WERI-Rb-1 (cell line): Measurements from ENCODE around the gene HS3ST1.

ENCODE experiments used
- DNase-seq: peaks from one replicate; pipeline ENCODE4 v3.0.0-alpha.2; 2020
- H3K27ac ChIP-seq: fragments of 250-450 bp; sonication (Bioruptor Pico); 2 replicates; pipeline ENCODE4 v1.5.1; 2020; ENCODE audit warnings: mild to moderate bottlenecking, moderate library complexity
- H3K27me3 ChIP-seq: fragments of 250-450 bp; sonication (Bioruptor Pico); 2 replicates; pipeline ENCODE4 v1.5.1; 2021; ENCODE audit warnings: mild to moderate bottlenecking, low read depth, moderate library complexity; ENCODE audit not compliant: insufficient read depth, severe bottlenecking
- H3K36me3 ChIP-seq: fragments of 250-450 bp; sonication (Bioruptor Pico); 2 replicates; pipeline ENCODE4 v1.5.1; 2020; ENCODE audit warnings: mild to moderate bottlenecking, moderate library complexity
- H3K4me3 ChIP-seq: 2 replicates; pipeline ENCODE4 v1.5.1; 2011; ENCODE audit warnings: low read depth, mild to moderate bottlenecking, control low read depth, low read length
- H3K9me3 ChIP-seq: fragments of 250-450 bp; sonication (Bioruptor Pico); 2 replicates; pipeline ENCODE4 v1.5.1; 2021; ENCODE audit warnings: mild to moderate bottlenecking, moderate library complexity; ENCODE audit not compliant: severe bottlenecking
- TF ChIP-seq, protein P1 (sequence below): IDR thresholded peaks from 2 replicates; pipeline ENCODE4 v1.5.1; 2011; ENCODE audit warnings: low read depth, mild to moderate bottlenecking, control low read depth, inconsistent platforms, low read length

Gene HS3ST1

GRCh38 chr4:11354531-11354930 lies 74.2 kb downstream of the HS3ST1 start:
- no peaks in the 10 kb centered on the region for H3K36me3 ChIP-seq
- no peaks in the 10 kb centered on the region for H3K9me3 ChIP-seq
- DNase-seq, result no peak
- H3K4me3 ChIP-seq, result no peak overlapping the region
- TF ChIP-seq, protein P1, sequence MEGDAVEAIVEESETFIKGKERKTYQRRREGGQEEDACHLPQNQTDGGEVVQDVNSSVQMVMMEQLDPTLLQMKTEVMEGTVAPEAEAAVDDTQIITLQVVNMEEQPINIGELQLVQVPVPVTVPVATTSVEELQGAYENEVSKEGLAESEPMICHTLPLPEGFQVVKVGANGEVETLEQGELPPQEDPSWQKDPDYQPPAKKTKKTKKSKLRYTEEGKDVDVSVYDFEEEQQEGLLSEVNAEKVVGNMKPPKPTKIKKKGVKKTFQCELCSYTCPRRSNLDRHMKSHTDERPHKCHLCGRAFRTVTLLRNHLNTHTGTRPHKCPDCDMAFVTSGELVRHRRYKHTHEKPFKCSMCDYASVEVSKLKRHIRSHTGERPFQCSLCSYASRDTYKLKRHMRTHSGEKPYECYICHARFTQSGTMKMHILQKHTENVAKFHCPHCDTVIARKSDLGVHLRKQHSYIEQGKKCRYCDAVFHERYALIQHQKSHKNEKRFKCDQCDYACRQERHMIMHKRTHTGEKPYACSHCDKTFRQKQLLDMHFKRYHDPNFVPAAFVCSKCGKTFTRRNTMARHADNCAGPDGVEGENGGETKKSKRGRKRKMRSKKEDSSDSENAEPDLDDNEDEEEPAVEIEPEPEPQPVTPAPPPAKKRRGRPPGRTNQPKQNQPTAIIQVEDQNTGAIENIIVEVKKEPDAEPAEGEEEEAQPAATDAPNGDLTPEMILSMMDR, result no peak
- no peaks in the 10 kb centered on the region for H3K27me3 ChIP-seq
- H3K27ac ChIP-seq, result no peak overlapping the region

DNA sequence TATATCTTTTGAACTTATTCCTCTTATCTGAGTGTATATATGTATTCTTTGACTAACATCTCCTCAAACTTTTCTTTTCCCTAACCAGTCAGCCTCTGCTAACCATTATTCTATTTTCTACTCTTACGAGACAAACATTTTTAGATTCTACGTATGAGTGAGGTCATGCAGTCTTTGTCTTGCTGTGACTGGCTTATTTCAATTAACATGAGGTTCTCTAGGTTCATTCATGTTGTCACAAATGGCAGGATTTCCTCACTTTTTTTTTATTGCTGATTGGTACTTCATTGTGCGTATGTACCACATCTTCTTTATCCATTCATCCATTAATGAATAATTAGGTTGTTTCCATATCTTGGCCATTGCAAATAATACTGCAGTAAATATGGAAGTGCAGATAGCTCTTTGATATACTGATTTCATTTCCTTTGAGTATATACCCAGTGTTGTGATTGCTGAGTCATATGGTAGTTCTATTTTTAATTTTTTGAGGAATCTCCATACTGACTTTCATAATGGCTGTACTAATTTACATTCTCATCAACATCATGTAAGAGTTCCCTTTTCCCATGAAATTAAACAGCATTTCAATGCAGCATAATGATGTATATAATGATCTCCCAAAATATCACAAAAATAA lies 80.1 kb downstream of the HS3ST1 start:
- Histone ChIP-seq H3K27me3 (no peaks in the 10 kb centered on the region), H3K9me3 (no peaks in the 10 kb centered on the region), H3K36me3 (no peaks in the 10 kb centered on the region), H3K27ac (no peak overlapping the region), H3K4me3 (no peak overlapping the region)
- TF ChIP-seq, protein P1, result no peak
- no peak for DNase-seq

GRCh38 chr4:11344916-11345315 lies 83.8 kb downstream of the HS3ST1 start:
- TF ChIP-seq, protein P1, result no peak
- H3K36me3 ChIP-seq, result no peaks in the 10 kb centered on the region
- H3K4me3 ChIP-seq, result no peak overlapping the region
- H3K27ac ChIP-seq, result no peak overlapping the region
- H3K9me3 ChIP-seq, result no peaks in the 10 kb centered on the region
- no peaks in the 10 kb centered on the region for H3K27me3 ChIP-seq
- no peak for DNase-seq

- Histone ChIP-seq H3K9me3 (no peaks in the 10 kb centered on the region), H3K27me3 (no peaks in the 10 kb centered on the region), H3K4me3 (no peak overlapping the region), H3K36me3 (no peaks in the 10 kb centered on the region), H3K27ac (no peak overlapping the region)
- TF ChIP-seq, protein P1, result no peak
- no peak for DNase-seq
Observed at GRCh38 chr4:11343536-11343935, 85.2 kb downstream of the HS3ST1 start.
